Activated CD4-positive, alpha-beta memory T cell treated with anti-CD3 and anti-CD28 coated beads for 36 hours (primary cell): ENCODE results near the gene DLX3. TPM values are rescaled to one million over a fixed set of nuclear protein-coding genes. Genes with fewer than 3 reads are reported as not detected.

Experiments
- CTCF ChIA-PET: fragments of 350-600 bp; sonication (Branson Sonifier 250); formaldehyde crosslinking; loops from one replicate; lab custom pipeline; 2021; ENCODE audit warnings: antibody characterized with exemption, inconsistent platforms; lab: Charles Lee
- POLR2A ChIA-PET: fragments of 350-600 bp; sonication (Branson Sonifier 250); formaldehyde crosslinking; loops from one replicate; lab custom pipeline; 2021; ENCODE audit warnings: antibody characterized with exemption; lab: Charles Lee
- DNase-seq: peaks from one replicate; pipeline ENCODE4 v3.0.0-alpha.2; 2020
- H3K27ac Mint-ChIP-seq: one replicate; pipeline ENCODE4 v1.8.0; 2021; ENCODE audit warnings: mixed read lengths
- H3K27me3 Mint-ChIP-seq: one replicate; pipeline ENCODE4 v1.8.0; 2021; ENCODE audit warnings: mixed read lengths
- H3K36me3 Mint-ChIP-seq: one replicate; pipeline ENCODE4 v1.8.0; 2021; ENCODE audit warnings: mixed read lengths
- H3K4me1 Mint-ChIP-seq: one replicate; pipeline ENCODE4 v1.8.0; 2021; ENCODE audit warnings: low read depth, mixed read lengths
- H3K4me3 Mint-ChIP-seq: one replicate; pipeline ENCODE4 v1.8.0; 2021; ENCODE audit warnings: mild to moderate bottlenecking, mixed read lengths
- H3K9me3 Mint-ChIP-seq: one replicate; pipeline ENCODE4 v1.8.0; 2021; ENCODE audit warnings: mixed read lengths
- intact Hi-C: fragments of 100-400 bp; cut with micrococcal nuclease; formaldehyde crosslinking; loops from one replicate; pipeline ENCODE4 v1.15.1; 2023
- total RNA-seq, 2 experiments: library from RNA; stranded (reverse); gene quantifications; one replicate each; pipeline ENCODE4 v1.2.3, GENCODE V29; 2021

DLX3 gene
- total RNA-seq, 2 experiments from 2014 or later = not detected

GRCh38 chr17:50034498-50035364 lies 39.7 kb upstream of the DLX3 start:
- intact Hi-C loops = no loop called here
- H3K4me1 Mint-ChIP-seq = no peaks in the 10 kb centered on the region
- ChIA-PET POLR2A (no interaction called here), CTCF (interaction anchor here (0.6 to 10.5 kb wide), 6 partner anchors 8 to 59 kb away, joined by 3 to 167 read pairs (median 4); partner anchors contain the start of gene ITGA3)
- peaks cover 5% of the 10 kb centered on the region for H3K27me3 Mint-ChIP-seq
- no peak for DNase-seq
- H3K27ac Mint-ChIP-seq = no peak overlapping the region
- H3K4me3 Mint-ChIP-seq = no peak overlapping the region
- H3K36me3 Mint-ChIP-seq = no peaks in the 10 kb centered on the region
- H3K9me3 Mint-ChIP-seq = no peaks in the 10 kb centered on the region

- POLR2A ChIA-PET = no interaction called here
These were observed 38.3 kb upstream of the DLX3 start for GRCh38 chr17:50033316-50033715.

GRCh38 chr17:50029185-50029584 lies 34.2 kb upstream of the DLX3 start:
- ChIA-PET CTCF (interaction anchor here (0.6 to 10.5 kb wide), 5 partner anchors 26 to 243 kb away, joined by 3 to 167 read pairs (median 85); partner anchors contain the start of genes ITGA3 and PDK2), POLR2A (no interaction called here)
- H3K4me1 Mint-ChIP-seq = peaks cover 6% of the 10 kb centered on the region
- intact Hi-C loops = no loop called here
- H3K4me3 Mint-ChIP-seq = no peak overlapping the region
- no peak for DNase-seq
- no peaks in the 10 kb centered on the region for H3K9me3 Mint-ChIP-seq
- no peak overlapping the region for H3K27ac Mint-ChIP-seq
- peaks cover 29% of the 10 kb centered on the region for H3K27me3 Mint-ChIP-seq
- no peaks in the 10 kb centered on the region for H3K36me3 Mint-ChIP-seq

More at GRCh38 chr17:50033316-50033715, 38.3 kb upstream of the DLX3 start:
- DNase-seq = no peak
- H3K36me3 Mint-ChIP-seq = no peaks in the 10 kb centered on the region
- H3K4me3 Mint-ChIP-seq = no peak overlapping the region
- peaks cover 14% of the 10 kb centered on the region for H3K27me3 Mint-ChIP-seq
- no peaks in the 10 kb centered on the region for H3K4me1 Mint-ChIP-seq
- CTCF ChIA-PET = interaction anchor here (8.7 to 10.5 kb wide), 3 partner anchors 22 to 60 kb away, joined by 85 to 167 read pairs (median 89); partner anchors contain the start of genes ITGA3 and PDK2
- no peak overlapping the region for H3K27ac Mint-ChIP-seq
- intact Hi-C loops = no loop called here
- no peaks in the 10 kb centered on the region for H3K9me3 Mint-ChIP-seq

DNA sequence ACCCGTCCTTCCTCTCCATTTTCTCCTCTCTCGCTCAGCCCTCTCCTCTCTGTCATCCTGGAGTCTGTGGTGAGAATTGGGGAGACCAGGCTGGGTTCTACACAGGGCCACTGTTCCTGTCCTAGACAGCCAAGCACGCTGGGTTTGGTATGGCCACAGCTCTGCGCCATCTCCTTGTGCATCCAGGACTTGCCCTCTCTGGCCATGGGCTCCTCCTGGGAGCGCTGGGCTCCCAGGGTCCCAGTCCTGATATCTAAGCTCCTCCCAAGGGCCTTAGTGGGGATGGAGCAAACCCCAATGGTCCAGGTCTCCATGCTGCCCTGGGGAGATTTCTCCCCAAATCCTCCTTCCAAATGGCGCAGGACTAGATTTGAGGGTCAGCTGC lies 33.7 kb upstream of the DLX3 start:
- H3K4me1 Mint-ChIP-seq = peaks cover 6% of the 10 kb centered on the region
- no peak overlapping the region for H3K27ac Mint-ChIP-seq
- H3K27me3 Mint-ChIP-seq = peaks cover 29% of the 10 kb centered on the region
- intact Hi-C loops = no loop called here
- H3K4me3 Mint-ChIP-seq = no peak overlapping the region
- no peak for DNase-seq
- CTCF ChIA-PET = interaction anchor here (0.9 to 10.5 kb wide), 7 partner anchors 26 to 268 kb away, joined by 3 to 167 read pairs (median 4); partner anchors contain the start of genes ITGA3 and PDK2
- no peaks in the 10 kb centered on the region for H3K36me3 Mint-ChIP-seq
- H3K9me3 Mint-ChIP-seq = no peaks in the 10 kb centered on the region
- POLR2A ChIA-PET = no interaction called here

DNA sequence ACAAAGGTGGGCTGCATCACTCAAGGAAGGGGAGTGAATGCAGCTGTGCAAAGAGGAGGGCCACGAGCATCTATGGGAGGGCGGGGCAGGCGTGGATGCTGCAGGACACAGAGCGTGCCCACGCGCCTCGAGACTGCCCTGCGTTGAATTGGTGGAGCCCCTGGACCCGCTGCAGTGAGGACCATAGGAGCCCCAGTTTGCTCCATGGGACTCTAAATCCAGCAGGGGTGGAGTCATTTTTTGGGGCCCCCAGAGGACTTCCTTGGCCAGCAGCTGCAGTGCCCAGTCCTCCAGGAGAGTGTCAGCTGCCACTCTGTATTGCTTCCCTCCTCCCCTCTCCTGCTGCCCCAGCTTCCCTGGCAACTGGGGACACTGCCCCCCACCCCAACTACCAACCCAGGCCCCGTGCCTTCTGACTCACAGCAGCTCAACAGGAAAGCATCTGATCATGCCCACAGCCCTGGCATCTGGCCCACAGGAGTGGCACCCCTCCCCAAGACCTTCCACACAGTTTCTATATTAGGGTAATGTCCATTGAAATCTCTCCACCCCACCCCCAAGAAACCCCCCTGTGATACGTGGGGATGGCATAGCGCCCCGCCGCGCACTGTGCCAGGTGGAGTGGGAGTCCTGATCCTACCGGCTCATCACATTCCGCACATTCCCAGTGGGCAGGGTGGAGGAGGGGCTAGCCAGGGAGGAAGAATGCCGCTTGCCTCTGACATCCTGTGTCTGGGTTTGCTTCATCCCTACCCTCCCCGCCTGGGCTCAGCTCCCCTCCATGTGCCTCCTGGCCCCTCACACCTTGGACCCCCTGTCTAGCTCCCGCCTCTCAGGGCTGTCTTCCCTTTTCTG lies 33.1 kb upstream of the DLX3 start:
- intact Hi-C loops = loop anchor here (1.0 kb wide), 2 partner anchors 28 to 59 kb away; partner anchors contain the start of gene ITGA3

GRCh38 chr17:50027172-50027880 lies 32.3 kb upstream of the DLX3 start:
- intact Hi-C loops = loop anchor here (1.0 kb wide), 2 partner anchors 29 to 60 kb away; partner anchors contain the start of gene ITGA3
- DNase-seq = peak; percentile 34
- no peak overlapping the region for H3K27ac Mint-ChIP-seq
- H3K4me3 Mint-ChIP-seq = peak overlapping the region; percentile 44
- H3K36me3 Mint-ChIP-seq = no peaks in the 10 kb centered on the region
- CTCF ChIA-PET = interaction anchor here (0.6 to 10.5 kb wide), 17 partner anchors 8 to 1252 kb away, joined by 3 to 167 read pairs (median 3); partner anchors contain the start of genes ITGA3 and PDK2
- POLR2A ChIA-PET = no interaction called here
- H3K27me3 Mint-ChIP-seq = peaks cover 26% of the 10 kb centered on the region
- peaks cover 6% of the 10 kb centered on the region for H3K4me1 Mint-ChIP-seq
- no peaks in the 10 kb centered on the region for H3K9me3 Mint-ChIP-seq

More for the DNA sequence above, 33.1 kb upstream of the DLX3 start:
- ChIA-PET CTCF (interaction anchor here (0.9 to 10.5 kb wide), 10 partner anchors 10 to 269 kb away, joined by 3 to 167 read pairs (median 4); partner anchors contain the start of genes ITGA3 and PDK2), POLR2A (no interaction called here)
- Mint-ChIP-seq H3K36me3 (no peaks in the 10 kb centered on the region), H3K27ac (no peak overlapping the region), H3K4me3 (no peak overlapping the region), H3K4me1 (peaks cover 6% of the 10 kb centered on the region), H3K9me3 (no peaks in the 10 kb centered on the region), H3K27me3 (peaks cover 26% of the 10 kb centered on the region)
- no peak for DNase-seq

DNA sequence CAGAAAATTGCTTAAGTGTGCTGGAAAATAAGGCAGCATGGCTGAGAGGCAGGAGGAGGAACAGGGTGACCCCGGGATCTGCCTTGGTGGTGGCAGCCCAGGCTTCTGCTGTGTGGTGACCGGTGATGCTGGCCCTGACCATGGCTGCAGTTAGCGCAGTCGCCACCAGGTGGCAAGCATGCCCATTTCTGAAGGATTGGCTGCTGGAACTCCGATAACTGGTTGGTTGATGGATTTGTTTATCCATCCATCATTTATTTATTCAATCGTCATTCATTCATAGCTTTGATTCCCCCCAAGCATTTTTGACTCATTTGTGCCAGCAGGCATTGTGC lies 31.8 kb upstream of the DLX3 start:
- intact Hi-C loops = loop anchor here (1.0 kb wide), 2 partner anchors 29 to 60 kb away; partner anchors contain the start of gene ITGA3
- ChIA-PET POLR2A (no interaction called here), CTCF (interaction anchor here (0.6 to 10.5 kb wide), 13 partner anchors 8 to 1253 kb away, joined by 3 to 167 read pairs (median 3); partner anchors contain the start of genes ITGA3 and PDK2)
- Mint-ChIP-seq H3K4me1 (peaks cover 6% of the 10 kb centered on the region), H3K36me3 (no peaks in the 10 kb centered on the region), H3K27me3 (peaks cover 26% of the 10 kb centered on the region), H3K27ac (no peak overlapping the region), H3K9me3 (no peaks in the 10 kb centered on the region), H3K4me3 (no peak overlapping the region)
- peak; percentile 87 for DNase-seq

DNA sequence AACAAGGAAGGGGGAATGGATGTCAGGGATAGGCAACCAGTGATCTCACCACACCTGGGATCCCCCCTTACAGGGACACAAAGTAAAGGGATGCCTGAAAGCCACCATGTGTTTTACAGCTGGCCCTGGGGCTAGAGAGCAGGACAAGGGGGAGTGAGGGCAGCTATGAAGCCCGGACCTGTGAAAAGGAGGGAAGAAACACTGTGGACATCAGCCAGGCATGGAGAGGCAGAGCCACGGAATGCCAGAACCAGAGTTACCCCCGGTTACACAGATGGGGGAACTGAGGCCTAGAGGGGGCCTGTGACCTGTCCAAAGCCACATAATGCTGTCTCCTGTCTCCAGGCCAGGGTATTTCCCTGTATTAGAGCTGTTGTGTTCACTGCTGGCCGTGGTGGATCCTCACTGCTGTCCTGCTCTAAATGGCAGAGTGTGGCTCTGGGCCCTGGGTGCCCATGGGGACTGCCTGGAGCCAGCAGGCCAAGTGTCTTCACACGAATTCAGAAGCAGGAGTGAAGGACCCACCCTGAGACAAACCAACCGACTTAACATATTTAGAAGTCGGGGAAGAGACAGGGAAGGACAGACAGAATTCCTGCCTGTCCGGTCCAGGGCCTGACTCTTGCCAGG lies 31.1 kb upstream of the DLX3 start:
- peaks cover 28% of the 10 kb centered on the region for H3K27me3 Mint-ChIP-seq
- intact Hi-C loops = no loop called here
- H3K9me3 Mint-ChIP-seq = no peaks in the 10 kb centered on the region
- H3K4me1 Mint-ChIP-seq = peaks cover 6% of the 10 kb centered on the region
- ChIA-PET CTCF (interaction anchor here (0.6 to 10.5 kb wide), 9 partner anchors 9 to 69 kb away, joined by 3 to 167 read pairs (median 4); partner anchors contain the start of genes ITGA3 and PDK2), POLR2A (no interaction called here)
- no peak overlapping the region for H3K27ac Mint-ChIP-seq
- no peak overlapping the region for H3K4me3 Mint-ChIP-seq
- no peak for DNase-seq
- H3K36me3 Mint-ChIP-seq = no peaks in the 10 kb centered on the region

DNA sequence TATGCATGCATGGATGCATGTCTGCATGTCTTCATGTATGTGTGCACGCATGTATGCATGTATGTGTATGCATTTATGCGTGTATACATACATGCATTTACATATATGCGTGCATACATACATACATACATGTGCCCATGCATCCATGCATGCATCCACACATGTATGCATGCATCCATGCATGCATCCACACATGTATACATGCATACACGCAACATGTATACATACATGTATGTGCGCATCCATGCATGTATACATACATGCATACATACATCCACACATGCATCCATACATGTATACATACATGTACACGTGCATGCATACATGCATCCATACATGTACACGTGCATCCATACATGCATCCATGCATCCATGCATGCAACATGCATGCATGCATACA lies 29.8 kb upstream of the DLX3 start:
- POLR2A ChIA-PET = no interaction called here

DNA sequence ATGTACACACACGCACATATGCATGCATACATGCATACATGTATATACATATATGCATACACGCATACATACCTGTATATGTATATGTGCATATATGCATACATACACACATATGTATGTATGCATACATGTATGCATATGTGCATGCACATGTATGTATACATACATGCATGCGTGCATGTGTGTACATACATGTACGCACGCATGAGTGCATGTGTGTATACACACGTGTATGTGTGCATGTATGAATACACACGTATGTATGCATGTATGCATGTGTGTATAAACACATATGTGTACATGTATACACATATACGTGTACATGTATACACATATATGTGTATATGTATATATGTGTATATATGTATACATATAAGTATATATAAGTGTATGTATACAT lies 28.5 kb upstream of the DLX3 start:
- H3K4me1 Mint-ChIP-seq = peaks cover 6% of the 10 kb centered on the region
- ChIA-PET POLR2A (no interaction called here), CTCF (no interaction called here)
- DNase-seq = no peak
- H3K4me3 Mint-ChIP-seq = no peak overlapping the region
- H3K27me3 Mint-ChIP-seq = peaks cover 23% of the 10 kb centered on the region
- H3K36me3 Mint-ChIP-seq = no peaks in the 10 kb centered on the region
- H3K9me3 Mint-ChIP-seq = no peaks in the 10 kb centered on the region
- no peak overlapping the region for H3K27ac Mint-ChIP-seq
- intact Hi-C loops = no loop called here

More for the DNA sequence above, 29.8 kb upstream of the DLX3 start:
- H3K27ac Mint-ChIP-seq = no peak overlapping the region
- no peaks in the 10 kb centered on the region for H3K36me3 Mint-ChIP-seq
- H3K4me1 Mint-ChIP-seq = peaks cover 6% of the 10 kb centered on the region
- CTCF ChIA-PET = interaction anchor here (1.2 to 10.5 kb wide), 4 partner anchors 28 to 68 kb away, joined by 3 to 167 read pairs (median 87); partner anchors contain the start of genes ITGA3 and PDK2
- peaks cover 28% of the 10 kb centered on the region for H3K27me3 Mint-ChIP-seq
- DNase-seq = no peak
- intact Hi-C loops = no loop called here
- no peak overlapping the region for H3K4me3 Mint-ChIP-seq
- no peaks in the 10 kb centered on the region for H3K9me3 Mint-ChIP-seq
